Measurements from ENCODE around the gene SYN1. TPM values are rescaled to one million over a fixed set of nuclear protein-coding genes. Genes with fewer than 3 reads are reported as not detected.

SYN1 gene
- polyA plus RNA-seq, 2 of the 4 experiments (the other 2 are of a cell fraction) = 0.05 TPM; not detected in 1

DNA sequence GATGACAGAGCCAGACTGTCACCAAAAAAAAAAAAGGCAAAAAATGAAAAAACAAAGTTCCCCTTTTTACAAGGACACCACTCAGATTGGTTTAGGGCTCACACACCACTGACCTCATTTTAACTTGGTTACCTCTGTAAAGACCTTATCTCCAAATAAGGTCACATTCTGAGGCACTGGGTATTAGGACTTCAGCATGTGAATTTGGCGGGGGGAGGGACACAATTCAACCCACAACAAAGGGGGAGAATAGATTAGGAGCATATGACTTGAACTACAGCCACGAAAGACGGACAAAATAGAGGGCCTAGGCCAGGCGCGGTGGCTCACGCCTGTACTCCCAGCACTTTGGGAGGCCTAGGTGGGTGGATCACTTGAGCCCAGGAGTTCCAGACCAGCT is 89.6 kb downstream of the SYN1 start:
- Histone ChIP-seq H3K4me3 (no peak overlapping the region), H3K27ac (no peak overlapping the region), H3K4me2 (no peak overlapping the region), H3K9me3 (no peaks in the 10 kb centered on the region), H3K4me1 (no peaks in the 10 kb centered on the region)
- no peak for ATAC-seq
- ChIA-PET POLR2A (no interaction called here), CTCF (no interaction called here)
- DNase-seq (ENCODE audit: low read depth in 1 of 2, low spot score in 1 of 2) = no peak
- 87% methylated on average over 6 of the region's 6 CpGs for WGBS (ENCODE audit: missing lambda C conversion rate)
- no peak for TF ChIP-seq EP300 (IDR thresholded peaks at IDR 0.05)
- TF ChIP-seq POLR2AphosphoS2 (conservative IDR thresholded peaks at IDR 0.05; ENCODE audit: low read length) = no peak
- TF ChIP-seq, protein P1, sequence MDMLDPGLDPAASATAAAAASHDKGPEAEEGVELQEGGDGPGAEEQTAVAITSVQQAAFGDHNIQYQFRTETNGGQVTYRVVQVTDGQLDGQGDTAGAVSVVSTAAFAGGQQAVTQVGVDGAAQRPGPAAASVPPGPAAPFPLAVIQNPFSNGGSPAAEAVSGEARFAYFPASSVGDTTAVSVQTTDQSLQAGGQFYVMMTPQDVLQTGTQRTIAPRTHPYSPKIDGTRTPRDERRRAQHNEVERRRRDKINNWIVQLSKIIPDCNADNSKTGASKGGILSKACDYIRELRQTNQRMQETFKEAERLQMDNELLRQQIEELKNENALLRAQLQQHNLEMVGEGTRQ (IDR thresholded peaks at IDR 0.05) = no peak
- TF ChIP-seq, protein P2, sequence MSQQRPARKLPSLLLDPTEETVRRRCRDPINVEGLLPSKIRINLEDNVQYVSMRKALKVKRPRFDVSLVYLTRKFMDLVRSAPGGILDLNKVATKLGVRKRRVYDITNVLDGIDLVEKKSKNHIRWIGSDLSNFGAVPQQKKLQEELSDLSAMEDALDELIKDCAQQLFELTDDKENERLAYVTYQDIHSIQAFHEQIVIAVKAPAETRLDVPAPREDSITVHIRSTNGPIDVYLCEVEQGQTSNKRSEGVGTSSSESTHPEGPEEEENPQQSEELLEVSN (IDR thresholded peaks at IDR 0.05; ENCODE audit: borderline replicate concordance, low read depth) = no peak
- no peak for TF ChIP-seq HOXB13 (CRISPR knock-in tag; IDR thresholded peaks at IDR 0.05; ENCODE audit: low read depth)
- no peak for TF ChIP-seq ZFP36 (IDR thresholded peaks at IDR 0.05; ENCODE audit: borderline replicate concordance, partially characterized antibody)
- TF ChIP-seq, protein P3, sequence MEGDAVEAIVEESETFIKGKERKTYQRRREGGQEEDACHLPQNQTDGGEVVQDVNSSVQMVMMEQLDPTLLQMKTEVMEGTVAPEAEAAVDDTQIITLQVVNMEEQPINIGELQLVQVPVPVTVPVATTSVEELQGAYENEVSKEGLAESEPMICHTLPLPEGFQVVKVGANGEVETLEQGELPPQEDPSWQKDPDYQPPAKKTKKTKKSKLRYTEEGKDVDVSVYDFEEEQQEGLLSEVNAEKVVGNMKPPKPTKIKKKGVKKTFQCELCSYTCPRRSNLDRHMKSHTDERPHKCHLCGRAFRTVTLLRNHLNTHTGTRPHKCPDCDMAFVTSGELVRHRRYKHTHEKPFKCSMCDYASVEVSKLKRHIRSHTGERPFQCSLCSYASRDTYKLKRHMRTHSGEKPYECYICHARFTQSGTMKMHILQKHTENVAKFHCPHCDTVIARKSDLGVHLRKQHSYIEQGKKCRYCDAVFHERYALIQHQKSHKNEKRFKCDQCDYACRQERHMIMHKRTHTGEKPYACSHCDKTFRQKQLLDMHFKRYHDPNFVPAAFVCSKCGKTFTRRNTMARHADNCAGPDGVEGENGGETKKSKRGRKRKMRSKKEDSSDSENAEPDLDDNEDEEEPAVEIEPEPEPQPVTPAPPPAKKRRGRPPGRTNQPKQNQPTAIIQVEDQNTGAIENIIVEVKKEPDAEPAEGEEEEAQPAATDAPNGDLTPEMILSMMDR (IDR thresholded peaks at IDR 0.05) = no peak
- no peak for FAIRE-seq

DNA sequence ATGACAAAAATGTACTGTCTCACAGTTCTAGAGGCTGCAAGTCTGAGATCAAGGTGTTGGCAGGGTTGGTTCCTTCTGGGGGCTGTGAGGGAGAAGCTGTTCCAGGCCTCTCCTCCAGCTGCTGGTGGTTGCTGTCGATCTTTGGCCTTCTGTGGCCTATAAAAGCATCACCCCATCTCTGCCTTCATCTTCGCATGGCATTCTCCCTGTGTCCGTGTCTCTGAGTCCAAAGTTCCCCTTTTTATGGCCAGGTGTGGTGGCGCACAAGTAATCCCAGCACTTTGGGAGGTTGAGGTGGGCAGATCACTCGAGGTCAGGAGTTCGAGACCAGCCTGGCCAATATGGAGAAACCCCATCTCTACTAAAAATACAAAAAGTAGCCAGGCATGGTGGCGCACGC is 90.1 kb downstream of the SYN1 start:
- POLR2A ChIA-PET = no interaction called here
- no peak overlapping the region for H3K4me2 ChIP-seq
- no peak for ATAC-seq
- H3K27ac ChIP-seq = no peak overlapping the region
- 72% methylated on average over 6 of the region's 8 CpGs for WGBS (ENCODE audit: missing lambda C conversion rate)
- H3K4me3 ChIP-seq = no peak overlapping the region
- CTCF ChIA-PET = no interaction called here
- no peaks in the 10 kb centered on the region for H3K9me3 ChIP-seq
- TF ChIP-seq HOXB5 (CRISPR knock-in tag; IDR thresholded peaks at IDR 0.05) (no peak), ZSCAN20 (CRISPR knock-in tag; IDR thresholded peaks at IDR 0.05) (no peak), POLR2AphosphoS2 (conservative IDR thresholded peaks at IDR 0.05; ENCODE audit: low read length) (no peak), MAFK (IDR thresholded peaks at IDR 0.05; ENCODE audit: partially characterized antibody) (no peak), RAD21 (conservative IDR thresholded peaks at IDR 0.05 in 1 of 2, IDR thresholded peaks at IDR 0.05 in 1 of 2) (no peak), ZNF302 (CRISPR knock-in tag; IDR thresholded peaks at IDR 0.05) (no peak), MAZ (IDR thresholded peaks at IDR 0.05; ENCODE audit: borderline replicate concordance, low read depth, low read length) (no peak)
- TF ChIP-seq, protein P4, sequence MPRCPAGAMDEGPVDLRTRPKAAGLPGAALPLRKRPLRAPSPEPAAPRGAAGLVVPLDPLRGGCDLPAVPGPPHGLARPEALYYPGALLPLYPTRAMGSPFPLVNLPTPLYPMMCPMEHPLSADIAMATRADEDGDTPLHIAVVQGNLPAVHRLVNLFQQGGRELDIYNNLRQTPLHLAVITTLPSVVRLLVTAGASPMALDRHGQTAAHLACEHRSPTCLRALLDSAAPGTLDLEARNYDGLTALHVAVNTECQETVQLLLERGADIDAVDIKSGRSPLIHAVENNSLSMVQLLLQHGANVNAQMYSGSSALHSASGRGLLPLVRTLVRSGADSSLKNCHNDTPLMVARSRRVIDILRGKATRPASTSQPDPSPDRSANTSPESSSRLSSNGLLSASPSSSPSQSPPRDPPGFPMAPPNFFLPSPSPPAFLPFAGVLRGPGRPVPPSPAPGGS (IDR thresholded peaks at IDR 0.05) = no peak
- TF ChIP-seq, protein P5, sequence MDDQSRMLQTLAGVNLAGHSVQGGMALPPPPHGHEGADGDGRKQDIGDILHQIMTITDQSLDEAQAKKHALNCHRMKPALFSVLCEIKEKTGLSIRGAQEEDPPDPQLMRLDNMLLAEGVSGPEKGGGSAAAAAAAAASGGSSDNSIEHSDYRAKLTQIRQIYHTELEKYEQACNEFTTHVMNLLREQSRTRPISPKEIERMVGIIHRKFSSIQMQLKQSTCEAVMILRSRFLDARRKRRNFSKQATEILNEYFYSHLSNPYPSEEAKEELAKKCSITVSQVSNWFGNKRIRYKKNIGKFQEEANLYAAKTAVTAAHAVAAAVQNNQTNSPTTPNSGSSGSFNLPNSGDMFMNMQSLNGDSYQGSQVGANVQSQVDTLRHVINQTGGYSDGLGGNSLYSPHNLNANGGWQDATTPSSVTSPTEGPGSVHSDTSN (IDR thresholded peaks at IDR 0.05) = no peak
- TF ChIP-seq, protein P6, sequence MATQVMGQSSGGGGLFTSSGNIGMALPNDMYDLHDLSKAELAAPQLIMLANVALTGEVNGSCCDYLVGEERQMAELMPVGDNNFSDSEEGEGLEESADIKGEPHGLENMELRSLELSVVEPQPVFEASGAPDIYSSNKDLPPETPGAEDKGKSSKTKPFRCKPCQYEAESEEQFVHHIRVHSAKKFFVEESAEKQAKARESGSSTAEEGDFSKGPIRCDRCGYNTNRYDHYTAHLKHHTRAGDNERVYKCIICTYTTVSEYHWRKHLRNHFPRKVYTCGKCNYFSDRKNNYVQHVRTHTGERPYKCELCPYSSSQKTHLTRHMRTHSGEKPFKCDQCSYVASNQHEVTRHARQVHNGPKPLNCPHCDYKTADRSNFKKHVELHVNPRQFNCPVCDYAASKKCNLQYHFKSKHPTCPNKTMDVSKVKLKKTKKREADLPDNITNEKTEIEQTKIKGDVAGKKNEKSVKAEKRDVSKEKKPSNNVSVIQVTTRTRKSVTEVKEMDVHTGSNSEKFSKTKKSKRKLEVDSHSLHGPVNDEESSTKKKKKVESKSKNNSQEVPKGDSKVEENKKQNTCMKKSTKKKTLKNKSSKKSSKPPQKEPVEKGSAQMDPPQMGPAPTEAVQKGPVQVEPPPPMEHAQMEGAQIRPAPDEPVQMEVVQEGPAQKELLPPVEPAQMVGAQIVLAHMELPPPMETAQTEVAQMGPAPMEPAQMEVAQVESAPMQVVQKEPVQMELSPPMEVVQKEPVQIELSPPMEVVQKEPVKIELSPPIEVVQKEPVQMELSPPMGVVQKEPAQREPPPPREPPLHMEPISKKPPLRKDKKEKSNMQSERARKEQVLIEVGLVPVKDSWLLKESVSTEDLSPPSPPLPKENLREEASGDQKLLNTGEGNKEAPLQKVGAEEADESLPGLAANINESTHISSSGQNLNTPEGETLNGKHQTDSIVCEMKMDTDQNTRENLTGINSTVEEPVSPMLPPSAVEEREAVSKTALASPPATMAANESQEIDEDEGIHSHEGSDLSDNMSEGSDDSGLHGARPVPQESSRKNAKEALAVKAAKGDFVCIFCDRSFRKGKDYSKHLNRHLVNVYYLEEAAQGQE (IDR thresholded peaks at IDR 0.05) = no peak
- FAIRE-seq = no peak
- no peak for DNase-seq (ENCODE audit: low read depth in 1 of 2, low spot score in 1 of 2)
- H3K4me1 ChIP-seq = no peaks in the 10 kb centered on the region

Measured in A549 (cell line).